ENCODE results near the gene CACNA2D1. TPM values are rescaled to one million over a fixed set of nuclear protein-coding genes. Genes with fewer than 3 reads are reported as not detected.
"Not testable (repeated sequence)": the region's sequence is repeated elsewhere in the genome, so short reads cannot be mapped to it uniquely, and the experiment has no call there.

The CACNA2D1 gene
- total RNA-seq, 1 donor from 2014 or later, result 17.2 TPM

DNA sequence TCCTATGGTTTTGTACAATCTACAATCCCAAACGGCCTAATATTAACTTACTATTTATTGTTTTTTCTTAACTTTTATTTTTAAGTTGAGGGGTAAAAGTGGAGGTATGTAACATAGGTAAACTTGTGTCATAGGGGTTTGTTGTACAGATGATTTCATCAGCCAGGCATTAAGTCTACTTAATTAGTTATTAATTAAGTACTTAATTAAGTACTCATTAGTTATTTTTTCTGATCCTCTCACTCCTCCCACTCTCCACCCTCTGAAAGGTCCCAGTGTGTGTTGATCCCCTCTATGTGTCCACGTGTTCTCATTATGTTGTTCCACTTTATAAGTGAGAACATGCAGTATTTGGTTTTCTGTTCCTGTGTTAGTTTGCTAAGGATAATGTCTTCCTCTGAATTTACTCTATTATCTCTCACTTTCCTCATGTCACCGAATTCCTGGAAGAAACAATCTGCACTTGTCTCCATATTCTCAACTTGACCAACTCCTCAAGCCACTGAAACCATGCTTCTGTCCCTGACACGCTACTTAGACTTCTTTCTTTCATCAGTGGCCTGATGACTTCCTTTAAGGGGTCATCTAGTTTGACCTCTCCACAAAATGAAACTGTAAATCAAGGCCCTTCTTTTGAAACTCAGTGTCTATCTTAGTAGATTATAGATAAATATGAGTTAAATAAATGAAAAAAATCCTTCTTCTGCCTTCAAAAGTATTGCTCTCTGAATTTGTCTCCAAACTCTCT is 9.1 kb downstream of the CACNA2D1 start:
- no peak for DNase-seq (ENCODE audit: low spot score)

DNA sequence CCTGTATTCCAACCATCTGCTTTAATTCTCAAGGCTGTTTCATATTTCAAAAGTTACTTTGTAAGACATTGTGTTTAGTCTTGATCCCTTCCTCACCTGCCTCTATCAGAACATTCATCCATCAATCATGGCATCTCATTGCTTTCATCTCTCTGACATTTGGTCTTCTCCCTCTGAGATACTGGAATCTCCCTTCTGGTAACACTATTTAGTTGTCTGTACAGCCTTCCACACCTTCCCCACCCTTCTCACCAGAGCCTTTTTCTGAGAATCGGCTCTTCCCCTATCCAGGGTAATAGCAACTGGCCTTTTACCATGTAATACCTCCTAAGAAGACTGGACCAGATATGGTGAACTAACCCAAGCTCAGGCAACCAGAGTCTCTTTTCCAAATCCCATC is 10.1 kb downstream of the CACNA2D1 start:
- DNase-seq (ENCODE audit: low spot score), result no peak

DNA sequence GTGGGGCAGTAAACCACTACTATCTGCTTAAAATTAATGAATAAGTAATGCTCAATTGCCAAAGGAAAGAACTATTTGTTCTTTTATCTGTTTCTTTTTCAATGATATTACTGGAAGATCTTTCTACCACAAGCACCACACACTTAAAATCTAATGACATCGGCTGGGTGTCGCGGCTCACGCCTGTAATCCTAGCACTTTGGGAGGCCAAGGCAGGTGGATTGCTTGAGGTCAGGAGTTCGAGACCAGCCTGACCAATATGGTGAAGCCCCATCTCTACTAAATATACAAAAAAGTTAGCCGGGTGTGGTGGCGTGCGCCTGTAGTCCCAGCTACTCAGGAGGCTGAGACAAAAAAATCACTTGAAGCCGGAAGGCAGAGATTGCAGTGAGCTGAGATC is 10.8 kb downstream of the CACNA2D1 start:
- DNase-seq (ENCODE audit: low spot score), result not testable (repeated sequence)

DNA sequence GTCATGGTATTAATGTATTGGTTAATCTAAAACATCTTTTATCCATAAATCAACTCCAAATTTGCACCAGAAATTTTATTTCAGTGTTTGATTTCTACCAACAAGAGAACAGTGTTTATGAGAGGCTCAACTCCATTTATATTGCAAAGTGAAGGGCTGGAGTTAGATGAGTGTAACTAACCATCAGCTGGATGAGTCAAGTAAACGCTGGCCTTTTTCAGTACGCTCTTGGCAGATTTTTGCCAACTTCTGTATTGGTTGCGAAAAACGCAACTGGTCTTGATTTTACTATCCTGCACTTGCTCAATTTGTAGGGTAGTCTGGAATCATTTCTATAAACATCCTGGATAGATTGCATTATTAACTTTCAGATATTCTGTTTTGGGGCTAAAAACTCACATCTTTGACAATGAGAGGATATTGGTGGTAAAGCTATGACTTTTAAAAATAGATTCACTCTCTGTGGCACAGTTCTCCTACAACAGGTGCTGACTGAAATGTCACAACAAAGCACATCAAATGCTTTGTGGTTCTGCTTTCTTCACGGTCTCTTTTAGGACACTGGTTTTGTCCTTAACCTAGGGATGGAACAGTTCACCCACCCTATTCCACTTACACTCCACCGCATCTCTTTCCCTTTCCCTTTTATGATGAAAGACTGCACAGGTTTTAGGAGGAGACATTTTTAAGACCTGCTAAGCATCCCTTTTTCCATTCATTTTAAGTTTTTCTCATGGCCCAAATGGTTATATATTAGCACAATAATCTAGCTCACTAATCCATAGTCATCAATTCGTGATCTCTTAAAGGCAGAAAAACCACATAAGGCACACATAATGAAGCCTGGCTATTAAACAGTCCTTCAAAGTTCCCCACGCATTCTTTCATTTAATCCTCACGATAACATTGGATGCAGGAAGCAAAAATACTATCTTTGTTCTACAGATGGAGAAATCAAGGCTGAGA is 12.8 kb downstream of the CACNA2D1 start:
- DNase-seq (ENCODE audit: low spot score), result no peak

DNA sequence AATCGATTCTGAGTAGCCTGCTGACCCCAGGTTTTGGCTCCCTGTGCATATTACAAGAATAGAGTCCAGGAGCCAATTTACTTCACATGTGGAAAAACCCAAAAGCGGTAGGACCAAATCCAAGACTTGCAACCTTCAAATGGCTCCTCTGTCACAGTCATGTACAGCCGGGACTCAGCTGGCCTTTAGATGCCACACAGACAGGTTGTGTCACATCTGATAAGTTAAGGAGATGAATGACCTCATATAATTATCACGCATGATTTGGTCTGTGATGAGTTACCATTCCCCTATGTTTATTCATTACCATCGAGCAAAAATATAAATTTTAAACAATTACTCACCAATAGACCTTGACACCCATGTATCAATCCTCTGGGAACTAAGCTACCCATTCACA is 14.2 kb downstream of the CACNA2D1 start:
- DNase-seq (ENCODE audit: low spot score), result no peak

DNA sequence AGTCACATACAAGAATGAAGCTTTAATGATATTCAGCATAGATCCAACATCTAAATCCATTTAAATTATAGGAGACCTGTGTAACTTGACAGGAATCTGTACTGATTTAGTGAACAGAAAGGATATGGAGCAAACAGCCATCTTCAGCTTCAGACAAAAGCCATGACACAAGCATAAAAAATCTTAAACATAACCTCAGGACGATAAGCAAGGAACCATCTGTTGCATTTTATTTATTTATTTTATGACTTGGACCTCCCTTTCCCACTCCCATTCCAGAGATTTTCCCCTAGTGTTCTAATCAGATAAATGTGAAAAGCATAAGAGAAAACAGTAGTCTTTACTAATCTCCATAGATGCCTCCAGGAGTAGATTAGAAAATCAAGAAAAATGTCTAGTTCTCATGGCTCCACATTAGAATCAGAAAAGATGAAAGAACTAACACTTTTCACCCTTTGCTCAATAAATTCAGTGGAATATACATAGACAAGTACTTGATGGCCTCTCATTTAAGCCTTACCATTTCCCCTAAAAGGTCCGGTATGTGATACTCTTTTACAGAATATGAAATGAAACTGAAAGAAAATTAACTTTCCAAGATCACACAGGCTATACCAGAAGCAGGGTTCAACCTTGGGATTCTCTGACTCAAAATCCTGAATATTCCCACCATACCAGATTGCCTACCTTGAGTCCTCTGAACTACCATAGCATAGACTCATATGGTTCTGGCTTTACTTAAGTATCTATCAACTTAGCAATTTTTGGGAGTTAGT is 15.2 kb downstream of the CACNA2D1 start:
- DNase-seq (ENCODE audit: low spot score), result no peak

DNA sequence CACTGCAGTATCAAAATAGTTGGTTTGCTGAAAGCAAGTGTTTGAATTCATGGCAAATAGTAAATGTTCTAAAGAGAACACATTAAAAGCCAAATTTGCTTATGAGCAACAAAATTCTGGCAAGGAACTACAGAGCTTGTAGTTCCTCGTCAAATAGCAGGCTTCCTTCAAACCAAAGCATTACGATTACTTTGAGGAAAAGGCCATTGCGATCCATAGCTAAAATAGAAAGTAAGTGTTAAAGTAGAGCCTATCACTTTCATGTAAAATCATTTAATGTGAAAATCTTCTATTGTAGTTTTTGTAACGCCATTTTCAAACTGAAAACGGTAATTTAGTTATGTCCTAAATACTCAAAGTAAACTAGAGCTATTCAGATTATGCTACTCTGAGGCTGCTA is 20.1 kb downstream of the CACNA2D1 start:
- no peak for DNase-seq (ENCODE audit: low spot score)

DNA sequence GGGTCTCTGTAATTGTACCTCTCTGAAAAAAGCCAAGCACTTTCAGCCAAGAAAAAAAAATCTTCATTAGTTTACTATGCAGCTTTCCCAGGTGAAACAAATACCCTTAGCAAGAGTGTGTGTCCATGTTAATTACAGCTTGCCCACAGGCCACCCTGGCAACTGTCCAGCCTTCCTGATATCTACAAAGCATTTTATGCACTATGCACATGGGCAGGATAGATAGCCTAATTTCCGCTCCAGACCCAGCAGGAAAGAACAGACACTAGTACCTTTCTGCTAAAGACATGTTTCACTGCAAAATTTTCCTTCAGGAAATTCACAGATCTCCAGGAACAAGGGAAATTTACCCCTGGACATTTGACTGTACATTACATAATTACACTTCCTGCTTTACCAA is 24.4 kb downstream of the CACNA2D1 start:
- DNase-seq (ENCODE audit: low spot score), result no peak

DNA sequence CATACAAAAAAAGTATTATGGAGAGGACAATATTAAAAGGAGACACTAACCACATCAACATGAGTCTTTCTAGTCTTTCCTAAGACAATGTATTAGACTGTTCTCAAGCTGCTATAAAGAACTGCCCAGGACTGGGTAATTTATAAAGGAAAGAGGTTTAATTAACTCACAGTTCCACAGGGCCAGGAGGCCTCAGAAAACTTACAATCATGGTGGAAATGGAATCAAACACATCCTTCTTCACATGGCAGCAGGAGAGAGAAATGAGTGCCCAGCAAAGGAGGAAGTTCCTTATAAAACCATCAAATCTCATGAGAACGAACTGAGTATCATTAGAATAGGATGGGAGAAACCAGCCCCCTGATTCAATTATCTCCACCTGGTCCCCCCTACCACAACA is 25.7 kb downstream of the CACNA2D1 start:
- DNase-seq (ENCODE audit: low spot score), result no peak

DNA sequence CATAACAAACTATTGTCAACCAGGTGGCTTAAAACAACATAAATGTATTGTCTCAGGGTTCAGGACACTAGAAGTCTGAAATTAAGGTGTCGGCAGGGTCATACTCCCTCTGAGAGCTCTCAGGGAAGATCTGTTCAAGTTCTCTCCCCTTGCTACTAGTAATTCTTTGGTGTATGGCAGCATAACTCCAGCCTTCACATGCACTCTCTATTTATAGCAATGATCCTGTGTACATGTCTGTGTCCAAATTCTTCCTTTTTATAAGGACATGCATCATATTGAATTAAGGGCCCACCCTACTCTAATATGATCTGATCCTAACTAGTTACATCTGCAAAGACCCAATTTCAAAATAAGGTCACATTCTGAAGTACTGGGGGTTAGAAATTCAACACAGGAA is 27.2 kb downstream of the CACNA2D1 start:
- no peak for DNase-seq (ENCODE audit: low spot score)

DNA sequence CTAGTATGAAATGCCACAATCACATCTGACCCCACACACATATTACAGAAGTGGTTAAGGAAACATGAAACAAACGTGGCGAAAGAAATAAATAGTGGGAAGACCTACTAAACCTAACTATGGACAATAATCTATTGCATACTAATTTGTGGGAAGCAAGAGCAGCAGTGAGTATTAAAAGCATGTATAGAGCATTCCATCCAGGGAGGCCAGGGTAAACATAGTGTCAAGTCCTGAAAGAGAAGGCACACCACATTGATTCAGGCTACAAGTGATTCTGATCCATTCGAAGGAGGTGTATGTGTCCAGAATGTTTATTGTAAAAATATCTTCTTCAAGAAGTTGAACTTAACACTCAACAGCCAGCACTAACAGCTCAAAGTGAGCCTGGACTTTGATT is 29.2 kb downstream of the CACNA2D1 start:
- DNase-seq (ENCODE audit: low spot score), result no peak

DNA sequence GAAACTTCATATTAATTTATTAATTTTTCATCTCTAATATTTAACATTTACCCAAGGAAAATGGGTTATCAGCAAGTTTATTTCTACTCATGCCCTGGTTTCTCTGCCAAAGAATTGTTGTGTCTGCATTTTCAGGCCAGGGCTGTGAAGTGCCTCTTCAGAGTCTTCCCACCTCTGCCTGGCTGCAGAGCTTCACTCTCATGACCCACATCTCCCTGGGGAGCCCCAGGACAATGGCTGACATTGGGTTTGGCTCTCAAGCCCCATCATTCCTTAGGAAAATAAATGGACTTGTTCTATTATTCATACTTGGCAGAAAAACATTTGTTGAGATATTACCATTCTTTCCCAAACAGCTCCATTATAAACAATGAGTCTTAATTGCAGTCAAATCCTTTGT is 30.3 kb downstream of the CACNA2D1 start:
- no peak for DNase-seq (ENCODE audit: low spot score)

DNA sequence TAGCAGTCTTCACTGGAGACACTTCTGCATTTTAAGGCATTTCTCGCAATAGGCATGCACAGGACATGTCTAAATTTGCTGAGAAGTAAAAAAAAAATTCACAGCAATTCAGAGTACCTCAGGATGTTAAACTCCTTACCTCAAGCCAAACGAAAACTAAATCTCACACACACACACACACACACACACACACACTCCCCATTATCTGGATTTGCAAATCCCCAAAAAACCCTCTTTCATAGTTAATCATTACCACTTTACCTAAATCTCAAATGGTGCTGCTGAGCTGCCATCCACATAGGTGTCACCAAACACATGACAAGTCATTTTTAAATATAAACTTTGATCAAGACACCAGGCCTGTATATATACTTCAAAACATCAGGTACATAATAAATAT is 31.8 kb downstream of the CACNA2D1 start:
- no peak for DNase-seq (ENCODE audit: low spot score)

DNA sequence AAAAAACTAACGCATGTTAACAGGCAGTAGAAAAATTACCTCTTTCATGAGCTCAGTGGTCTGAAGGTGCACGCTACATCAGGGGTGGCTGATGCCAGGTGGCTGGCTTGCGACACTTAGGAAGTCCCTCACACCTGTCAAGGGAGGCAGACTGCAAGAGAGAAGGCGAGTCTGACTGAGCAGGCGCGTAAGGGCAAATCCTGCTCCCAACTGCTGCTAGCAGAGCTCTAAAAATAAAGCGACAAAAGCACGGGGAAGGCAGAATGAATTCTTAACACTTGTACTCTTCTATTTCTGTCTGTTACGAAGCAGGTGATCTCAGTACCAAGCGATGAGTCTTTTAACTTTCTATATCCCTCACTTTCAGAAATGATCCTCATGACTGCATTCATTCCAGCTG is 33.1 kb downstream of the CACNA2D1 start:
- no peak for DNase-seq (ENCODE audit: low spot score)

DNA sequence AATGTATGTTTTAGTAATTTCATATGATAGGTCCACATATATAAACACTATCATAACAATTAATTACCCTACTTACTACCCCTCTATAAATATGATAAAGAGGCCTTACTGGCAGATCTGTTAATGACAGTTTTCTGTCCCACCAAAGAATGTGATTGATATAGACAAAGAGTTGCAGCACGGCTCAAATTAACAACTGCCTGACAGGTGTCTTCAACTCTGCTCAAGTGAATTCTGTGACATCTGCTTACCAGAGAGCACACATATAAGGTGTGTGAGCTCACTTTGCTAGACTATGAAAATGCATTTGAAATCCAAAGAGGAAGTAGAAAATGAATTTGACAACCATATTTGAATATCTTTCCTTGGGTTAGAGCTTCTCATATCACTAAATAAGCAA is 36.6 kb downstream of the CACNA2D1 start:
- no peak for DNase-seq (ENCODE audit: low spot score)

DNA sequence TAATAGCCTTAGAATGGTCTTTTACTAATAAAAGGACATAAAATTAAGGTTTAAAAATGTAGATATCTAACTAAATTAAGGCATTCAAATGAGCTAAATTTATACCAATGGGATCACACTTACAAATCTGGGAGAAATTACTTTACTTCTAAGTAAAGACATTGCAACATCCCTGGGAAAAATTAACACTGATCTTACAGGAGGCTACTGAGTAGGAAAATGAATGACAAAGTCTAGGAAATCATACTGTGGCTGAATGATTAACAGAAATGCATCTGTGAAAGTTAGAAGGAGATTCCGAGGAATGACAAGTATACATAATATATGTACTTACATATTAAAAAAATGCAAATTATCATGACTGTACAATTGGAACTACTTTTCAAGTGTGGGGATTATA is 38.3 kb downstream of the CACNA2D1 start:
- DNase-seq (ENCODE audit: low spot score), result no peak

DNA sequence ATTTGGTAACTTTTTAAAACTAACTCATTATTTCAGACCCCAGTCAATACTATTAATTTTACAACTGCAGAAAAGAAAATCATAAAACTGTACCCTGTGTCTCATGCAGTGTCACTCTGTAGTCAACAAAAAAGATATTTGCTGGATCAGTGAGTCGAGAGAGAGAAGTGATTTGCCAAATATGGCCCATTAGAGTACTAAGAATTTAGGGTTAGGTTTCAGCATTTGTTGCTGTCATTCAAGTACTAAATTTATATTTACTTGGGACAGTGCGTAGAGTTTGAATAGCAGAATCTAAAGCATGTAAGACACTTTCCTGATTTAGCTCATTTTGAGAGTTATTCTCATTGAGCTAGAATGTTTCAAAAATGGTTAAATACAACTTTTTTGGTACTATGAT is 38.9 kb downstream of the CACNA2D1 start:
- DNase-seq (ENCODE audit: low spot score), result no peak

DNA sequence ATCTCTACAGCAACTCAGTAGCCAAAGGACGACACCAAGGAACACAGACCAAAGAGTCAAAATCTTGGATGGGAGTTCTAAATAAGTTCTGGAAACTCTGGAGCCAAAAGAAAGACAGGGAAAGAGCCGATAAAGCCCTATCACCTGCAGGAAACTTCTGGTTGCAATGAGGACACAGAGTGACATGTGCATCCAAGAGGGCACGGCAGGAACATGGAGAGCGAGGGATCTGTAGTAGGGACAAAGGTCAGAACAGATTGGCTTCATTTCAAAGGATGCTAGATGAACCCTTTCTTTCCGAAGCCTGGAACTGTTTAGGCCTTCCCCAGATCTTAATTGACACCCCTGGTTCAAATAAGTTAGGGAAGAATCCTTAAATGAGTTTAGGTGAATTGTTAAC is 39.5 kb downstream of the CACNA2D1 start:
- no peak for DNase-seq (ENCODE audit: low spot score)

DNA sequence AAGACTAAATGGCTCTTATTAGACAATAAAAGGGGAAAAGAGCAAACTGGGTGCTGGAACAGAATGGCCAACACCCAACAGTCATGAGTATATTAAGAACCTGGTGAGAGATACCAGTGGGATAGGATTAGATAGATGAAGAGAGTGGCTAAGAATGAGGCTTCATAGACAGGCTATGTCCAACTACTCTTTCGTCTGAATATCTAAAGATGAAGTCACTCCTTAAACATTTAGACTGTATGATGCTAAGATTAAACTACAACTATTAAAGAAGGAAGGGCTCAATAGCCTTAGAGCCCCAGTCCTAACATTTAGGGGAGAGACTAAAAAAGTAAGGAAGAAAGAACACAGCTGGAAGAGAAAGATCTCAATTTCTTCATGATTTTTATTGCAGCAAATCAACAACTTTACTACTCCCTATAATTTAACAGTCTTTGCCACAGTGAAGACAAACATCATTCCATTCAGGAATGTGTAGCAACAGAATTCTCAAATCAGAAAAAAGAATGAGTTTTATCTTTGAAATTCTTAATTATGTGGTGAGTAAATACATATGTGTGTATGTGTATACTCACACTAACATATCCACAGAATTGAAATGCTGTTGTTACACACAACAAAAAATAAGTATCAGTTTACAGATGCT is 45.6 kb downstream of the CACNA2D1 start:
- DNase-seq (ENCODE audit: low spot score), result no peak

DNA sequence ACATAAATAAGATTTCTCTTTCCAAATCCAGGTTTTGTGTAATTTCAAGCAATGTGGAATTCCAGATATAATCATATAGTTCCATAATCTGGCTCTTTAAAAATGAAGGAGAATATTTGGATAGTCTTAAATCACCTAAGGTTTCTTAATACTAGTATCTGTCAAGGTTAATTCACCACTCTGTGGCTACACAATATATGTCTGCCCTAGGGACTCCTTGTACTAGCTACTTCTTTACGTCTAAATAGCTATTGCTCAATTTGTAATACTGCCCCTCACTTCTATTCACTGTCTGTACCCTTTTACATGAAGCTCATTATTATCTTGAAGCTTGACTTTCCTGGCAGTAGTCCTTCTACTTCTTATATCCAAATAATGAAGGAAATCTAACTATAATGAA is 47.2 kb downstream of the CACNA2D1 start:
- DNase-seq (ENCODE audit: low spot score), result no peak

DNA sequence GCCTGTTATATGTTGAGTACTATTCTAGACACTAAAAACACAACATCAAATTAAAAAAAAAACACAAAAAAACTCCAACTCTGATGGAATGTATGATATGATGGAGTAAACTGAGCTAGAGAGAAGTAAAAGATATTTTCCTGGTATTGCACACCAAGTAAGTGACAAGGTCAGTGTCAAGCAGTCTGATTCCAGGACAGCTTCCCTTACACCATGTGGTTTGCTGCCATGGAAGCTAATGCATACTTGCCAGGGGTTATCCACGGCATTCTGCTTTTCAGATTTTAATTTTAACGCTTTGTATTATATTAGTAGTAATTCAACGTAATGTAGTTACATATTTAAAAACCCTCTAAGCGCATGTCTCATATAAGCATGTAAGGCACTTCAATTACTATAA is 48.4 kb downstream of the CACNA2D1 start:
- DNase-seq (ENCODE audit: low spot score), result no peak

DNA sequence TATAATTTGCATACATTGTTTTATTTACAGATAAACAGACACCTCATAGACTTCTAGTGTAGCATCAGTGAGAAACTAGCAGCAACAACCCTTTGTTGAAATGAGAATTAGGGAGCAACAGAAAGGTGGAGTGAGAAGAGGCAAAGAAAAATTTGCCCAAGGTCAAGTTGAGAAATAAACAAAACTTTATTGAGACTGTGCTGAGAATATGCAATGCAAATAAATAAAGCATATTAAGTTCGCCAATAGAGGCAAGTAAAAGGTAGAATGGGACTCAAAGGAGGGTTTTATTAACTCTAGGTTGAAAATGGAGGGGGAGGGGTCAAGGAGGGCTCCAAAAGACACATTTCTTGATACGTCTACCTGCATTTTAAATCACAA is 49.7 kb downstream of the CACNA2D1 start:
- no peak for DNase-seq (ENCODE audit: low spot score)

Measured in mucosa of gallbladder (tissue), 1 donor.